ENCODE results near the gene TRPV6. TPM values are rescaled to one million over a fixed set of nuclear protein-coding genes. Genes with fewer than 3 reads are reported as not detected.
A peak's percentile ranks its signal among the peaks of the same experiment; 100 is the strongest.

TRPV6 gene
- total RNA-seq, 1 donor from 2014 or later: not detected

DNA sequence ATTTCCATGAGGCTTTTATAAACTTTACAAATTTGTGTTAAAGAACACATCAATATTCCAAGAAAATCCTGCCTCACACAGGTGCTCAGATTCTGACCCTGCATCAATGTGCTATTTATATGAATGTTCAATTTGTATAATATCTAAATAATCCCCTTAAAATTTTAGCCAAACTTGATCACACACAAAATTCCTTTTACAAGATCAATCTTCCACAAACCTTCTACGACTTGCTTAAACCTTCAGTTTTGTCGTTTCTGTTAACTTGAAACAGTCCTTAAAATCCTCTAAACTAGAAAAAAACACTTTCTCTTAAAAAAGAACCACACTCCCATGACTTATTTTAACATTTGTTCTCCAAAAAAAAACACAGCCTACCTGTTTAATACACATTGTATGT, 20.2 kb upstream of the TRPV6 start:
- H3F3A ChIP-seq (ENCODE audit: low read depth): peaks cover 12% of the 10 kb centered on the region
- Mint-ChIP-seq H3K27ac (no peak overlapping the region), H3K4me3 (no peak overlapping the region), H3K9me3 (peaks cover 12% of the 10 kb centered on the region), H3K27me3 (ENCODE audit: insufficient read depth, low read depth) (peaks cover 3% of the 10 kb centered on the region), H3K4me1 (peaks cover 2% of the 10 kb centered on the region), H3K36me3 (no peaks in the 10 kb centered on the region)
- H3K79me2 ChIP-seq (ENCODE audit: low read depth): no peaks in the 10 kb centered on the region
- no peak overlapping the region for H3K27ac ChIP-seq
- no peak overlapping the region for H3K9ac ChIP-seq
- H3K4me2 ChIP-seq: no peak overlapping the region
- DNase-seq (ENCODE audit: low spot score): no peak
- H3K9me3 ChIP-seq (ENCODE audit: low read depth): peaks cover 25% of the 10 kb centered on the region
- no peaks in the 10 kb centered on the region for H4K20me1 ChIP-seq (ENCODE audit: low read depth)
- H3K4me1 ChIP-seq: peaks cover 13% of the 10 kb centered on the region
- TF ChIP-seq EZH2phosphoT487 (IDR thresholded peaks at IDR 0.05) (no peak), CTCF (IDR thresholded peaks at IDR 0.05) (no peak), EZH2 (IDR thresholded peaks at IDR 0.05) (no peak)
- H2AFZ ChIP-seq (replicated peaks): no peak overlapping the region
- no peaks in the 10 kb centered on the region for H3K27me3 ChIP-seq
- peaks cover 7% of the 10 kb centered on the region for H3K36me3 ChIP-seq
- H3K4me3 ChIP-seq: no peak overlapping the region

DNA sequence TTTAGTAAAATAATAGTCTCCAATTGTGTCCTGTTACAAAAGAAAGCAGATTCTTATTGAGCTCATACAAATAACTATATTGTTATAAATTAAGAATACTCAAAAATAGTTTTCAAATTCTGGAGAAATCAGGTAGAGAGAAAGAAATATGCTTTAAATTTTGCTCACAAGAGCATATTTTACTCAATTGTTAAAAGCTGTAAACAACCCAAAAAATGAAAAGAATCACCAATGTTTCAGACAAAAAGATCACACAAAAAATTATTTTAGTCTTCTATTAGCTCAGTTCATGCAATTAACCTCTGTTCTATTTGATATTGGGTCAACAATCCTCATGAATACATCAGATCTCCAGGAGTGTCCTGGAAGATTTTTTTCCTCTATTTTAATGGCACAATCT, 18.6 kb upstream of the TRPV6 start:
- Histone ChIP-seq H4K20me1 (ENCODE audit: low read depth) (no peaks in the 10 kb centered on the region), H3K4me1 (peaks cover 13% of the 10 kb centered on the region), H3K36me3 (peaks cover 7% of the 10 kb centered on the region), H3K9me3 (ENCODE audit: low read depth) (peaks cover 25% of the 10 kb centered on the region), H2AFZ (replicated peaks) (no peak overlapping the region), H3K4me2 (no peak overlapping the region), H3F3A (ENCODE audit: low read depth) (peaks cover 12% of the 10 kb centered on the region), H3K9ac (no peak overlapping the region), H3K79me2 (ENCODE audit: low read depth) (no peaks in the 10 kb centered on the region), H3K4me3 (no peak overlapping the region), H3K27ac (no peak overlapping the region), H3K27me3 (no peaks in the 10 kb centered on the region)
- H3K27ac Mint-ChIP-seq: no peak overlapping the region
- no peak for DNase-seq (ENCODE audit: low spot score)
- H3K9me3 Mint-ChIP-seq: peaks cover 12% of the 10 kb centered on the region
- H3K4me1 Mint-ChIP-seq: peaks cover 2% of the 10 kb centered on the region
- H3K36me3 Mint-ChIP-seq: no peaks in the 10 kb centered on the region
- H3K27me3 Mint-ChIP-seq (ENCODE audit: insufficient read depth, low read depth): peaks cover 3% of the 10 kb centered on the region
- no peak for TF ChIP-seq EZH2 (IDR thresholded peaks at IDR 0.05)
- no peak for TF ChIP-seq CTCF (IDR thresholded peaks at IDR 0.05)
- no peak for TF ChIP-seq EZH2phosphoT487 (IDR thresholded peaks at IDR 0.05)
- no peak overlapping the region for H3K4me3 Mint-ChIP-seq

DNA sequence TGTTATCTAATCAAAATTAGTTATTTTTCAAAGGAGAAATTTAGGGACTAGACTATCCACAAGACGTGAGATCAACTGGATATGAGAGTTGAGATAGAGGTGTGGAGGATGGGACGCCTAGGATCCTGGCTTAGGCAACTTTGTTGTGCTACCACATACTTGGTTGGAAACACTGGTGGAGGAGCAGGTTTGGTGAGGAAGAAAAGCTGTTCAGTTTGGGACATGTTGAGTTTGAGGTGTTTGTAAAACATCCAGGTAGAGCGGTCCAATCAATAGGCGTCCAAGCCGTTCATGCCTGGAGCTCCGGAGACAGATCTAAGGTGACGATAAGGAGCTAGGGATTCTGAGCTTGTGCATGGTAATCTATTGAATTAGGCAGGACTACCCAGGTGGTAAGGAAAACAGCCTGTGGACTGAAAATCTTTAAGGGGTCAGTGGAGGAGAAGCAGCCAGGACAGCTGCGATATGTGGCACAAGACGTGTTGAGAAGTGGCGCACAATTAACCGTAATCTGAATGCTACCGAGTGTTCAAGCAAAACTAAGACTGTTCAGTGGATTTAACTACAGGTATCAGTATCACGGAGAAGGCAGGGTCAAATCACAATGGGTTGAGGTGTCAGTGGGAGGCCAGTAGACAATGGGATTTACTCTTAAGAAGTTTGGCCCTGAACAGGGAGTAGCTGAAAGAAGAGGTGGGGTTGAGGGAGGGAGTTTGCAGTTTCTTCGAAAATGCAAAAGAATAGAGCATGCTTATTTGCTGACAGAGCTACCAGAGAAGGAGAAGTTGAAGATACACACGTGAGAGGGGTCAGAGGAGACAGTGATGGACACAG, 16.1 kb upstream of the TRPV6 start:
- Mint-ChIP-seq H3K4me3 (no peak overlapping the region), H3K27ac (no peak overlapping the region), H3K36me3 (no peaks in the 10 kb centered on the region), H3K4me1 (peaks cover 2% of the 10 kb centered on the region), H3K27me3 (ENCODE audit: insufficient read depth, low read depth) (peaks cover 4% of the 10 kb centered on the region), H3K9me3 (peaks cover 12% of the 10 kb centered on the region)
- Histone ChIP-seq H3K79me2 (ENCODE audit: low read depth) (no peaks in the 10 kb centered on the region), H3K27me3 (no peaks in the 10 kb centered on the region), H3K4me2 (peak overlapping the region; percentile 39), H3K4me1 (peaks cover 13% of the 10 kb centered on the region), H4K20me1 (ENCODE audit: low read depth) (no peaks in the 10 kb centered on the region), H3K4me3 (no peak overlapping the region), H3F3A (ENCODE audit: low read depth) (peaks cover 12% of the 10 kb centered on the region), H3K27ac (no peak overlapping the region), H3K36me3 (peaks cover 7% of the 10 kb centered on the region), H3K9ac (no peak overlapping the region), H2AFZ (replicated peaks) (no peak overlapping the region), H3K9me3 (ENCODE audit: low read depth) (peaks cover 25% of the 10 kb centered on the region)
- DNase-seq (ENCODE audit: low spot score): peak; percentile 72
- no peak for TF ChIP-seq EZH2 (IDR thresholded peaks at IDR 0.05)
- no peak for TF ChIP-seq EZH2phosphoT487 (IDR thresholded peaks at IDR 0.05)
- TF ChIP-seq CTCF (IDR thresholded peaks at IDR 0.05): no peak
